ENCODE data around the gene CORT. TPM values are rescaled to one million over a fixed set of nuclear protein-coding genes. Genes with fewer than 3 reads are reported as not detected.

CORT gene, protein sequence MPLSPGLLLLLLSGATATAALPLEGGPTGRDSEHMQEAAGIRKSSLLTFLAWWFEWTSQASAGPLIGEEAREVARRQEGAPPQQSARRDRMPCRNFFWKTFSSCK
- 0.46 and 0.81 TPM in 2 replicates for polyA plus RNA-seq
- polyA minus RNA-seq = 0.97 and 1.5 TPM in 2 replicates

DNA sequence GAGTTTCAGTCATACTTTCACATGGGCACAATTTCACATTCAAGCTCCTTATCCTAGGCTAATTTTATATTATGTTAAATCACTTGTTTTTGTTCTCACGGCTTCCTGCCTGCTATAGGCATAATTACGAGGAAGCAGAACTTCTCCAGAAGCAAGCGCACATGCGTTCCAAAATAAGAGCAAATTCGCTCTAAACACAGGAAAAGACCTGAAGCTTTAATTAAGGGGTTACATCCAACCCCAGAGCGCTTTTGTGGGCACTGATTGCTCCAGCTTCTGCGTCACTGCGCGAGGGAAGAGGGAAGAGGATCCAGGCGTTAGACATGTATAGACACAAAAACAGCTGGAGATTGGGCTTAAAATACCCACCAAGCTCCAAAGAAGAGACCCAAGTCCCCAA is at the start of gene CORT:
TSS of gene CORT (plus strand) at position 281 of the 400 bp plus-strand sequence. CDS start 193 bp downstream, outside the sequence.
- Histone ChIP-seq H3K36me3 (ENCODE audit: insufficient read depth, low read length) (no peaks in the 10 kb centered on the region), H4K20me1 (ENCODE audit: insufficient read depth) (no peaks in the 10 kb centered on the region), H3K27ac (ENCODE audit: low read length) (no peak within 1 kb of the TSS), H3K4me2 (ENCODE audit: low read length) (no peak within 1 kb of the TSS), H3K9ac (ENCODE audit: low read length) (no peak within 1 kb of the TSS), H3K9me2 (ENCODE audit: insufficient read depth, low read length) (no peaks in the 10 kb centered on the region), H3K27me3 (ENCODE audit: insufficient read depth, low read depth, low read length) (no peaks in the 10 kb centered on the region), H3K9me3 (ENCODE audit: low read length) (no peaks in the 10 kb centered on the region), H3F3A (ENCODE audit: insufficient read depth, low read length, poor library complexity, severe bottlenecking) (no peaks in the 10 kb centered on the region), H2AFZ (ENCODE audit: low read depth, low read length) (no peak within 1 kb of the TSS), H3K4me3 (ENCODE audit: low read length) (no peak within 1 kb of the TSS), H3K79me2 (replicated peaks; ENCODE audit: insufficient read depth, low read length) (no peaks in the 10 kb centered on the region)
- TF ChIP-seq TAF1 (IDR thresholded peaks at IDR 0.05; ENCODE audit: low read depth) (no peak), EZH2 (IDR thresholded peaks at IDR 0.05; ENCODE audit: borderline replicate concordance, insufficient read depth, low read length, poor library complexity, severe bottlenecking) (no peak), MXI1 (conservative IDR thresholded peaks at IDR 0.05; ENCODE audit: poor library complexity, severe bottlenecking) (no peak), EP300 (conservative IDR thresholded peaks at IDR 0.05; ENCODE audit: poor library complexity, severe bottlenecking) (no peak)

DNA sequence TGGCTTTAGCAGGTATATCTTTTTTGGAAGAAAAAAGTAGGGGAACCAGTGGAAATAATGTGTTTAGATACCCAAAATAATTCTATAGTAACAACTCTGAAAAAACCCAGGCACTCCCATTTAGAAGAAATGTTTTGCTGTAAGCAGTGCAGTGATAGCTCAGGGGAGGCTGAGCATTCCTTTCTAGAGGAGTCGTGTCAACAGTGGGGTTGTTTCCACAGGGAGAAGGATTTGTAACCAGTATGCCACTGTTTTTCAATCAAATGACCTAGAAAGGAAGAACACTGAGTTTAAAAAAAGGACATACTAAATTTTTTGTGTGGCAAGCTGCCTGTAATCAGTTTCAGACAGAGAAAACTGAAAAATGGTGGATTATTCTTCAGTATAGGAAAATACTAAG is 48.5 kb upstream of the CORT start:
- Histone ChIP-seq H3K4me3 (ENCODE audit: low read length) (peak overlapping the region; percentile 99), H3K4me2 (ENCODE audit: low read length) (no peak overlapping the region), H4K20me1 (ENCODE audit: insufficient read depth) (no peaks in the 10 kb centered on the region), H3K27ac (ENCODE audit: low read length) (no peak overlapping the region), H3K9me3 (ENCODE audit: low read length) (no peaks in the 10 kb centered on the region), H3K36me3 (ENCODE audit: insufficient read depth, low read length) (no peaks in the 10 kb centered on the region), H3K9me2 (ENCODE audit: insufficient read depth, low read length) (no peaks in the 10 kb centered on the region), H3K79me2 (replicated peaks; ENCODE audit: insufficient read depth, low read length) (peaks cover 28% of the 10 kb centered on the region), H2AFZ (ENCODE audit: low read depth, low read length) (no peak overlapping the region), H3K9ac (ENCODE audit: low read length) (no peak overlapping the region), H3F3A (ENCODE audit: insufficient read depth, low read length, poor library complexity, severe bottlenecking) (no peaks in the 10 kb centered on the region), H3K27me3 (ENCODE audit: insufficient read depth, low read depth, low read length) (no peaks in the 10 kb centered on the region)
- TF ChIP-seq SMC3 (conservative IDR thresholded peaks at IDR 0.05; ENCODE audit: poor library complexity) (no peak), POLR2AphosphoS5 (IDR thresholded peaks at IDR 0.05) (no peak), TAF1 (IDR thresholded peaks at IDR 0.05; ENCODE audit: low read depth) (no peak), MXI1 (conservative IDR thresholded peaks at IDR 0.05; ENCODE audit: poor library complexity, severe bottlenecking) (no peak), EZH2 (IDR thresholded peaks at IDR 0.05; ENCODE audit: borderline replicate concordance, insufficient read depth, low read length, poor library complexity, severe bottlenecking) (no peak), EP300 (conservative IDR thresholded peaks at IDR 0.05; ENCODE audit: poor library complexity, severe bottlenecking) (no peak), RAD21 (conservative IDR thresholded peaks at IDR 0.05) (no peak)
- TF ChIP-seq, protein P1, sequence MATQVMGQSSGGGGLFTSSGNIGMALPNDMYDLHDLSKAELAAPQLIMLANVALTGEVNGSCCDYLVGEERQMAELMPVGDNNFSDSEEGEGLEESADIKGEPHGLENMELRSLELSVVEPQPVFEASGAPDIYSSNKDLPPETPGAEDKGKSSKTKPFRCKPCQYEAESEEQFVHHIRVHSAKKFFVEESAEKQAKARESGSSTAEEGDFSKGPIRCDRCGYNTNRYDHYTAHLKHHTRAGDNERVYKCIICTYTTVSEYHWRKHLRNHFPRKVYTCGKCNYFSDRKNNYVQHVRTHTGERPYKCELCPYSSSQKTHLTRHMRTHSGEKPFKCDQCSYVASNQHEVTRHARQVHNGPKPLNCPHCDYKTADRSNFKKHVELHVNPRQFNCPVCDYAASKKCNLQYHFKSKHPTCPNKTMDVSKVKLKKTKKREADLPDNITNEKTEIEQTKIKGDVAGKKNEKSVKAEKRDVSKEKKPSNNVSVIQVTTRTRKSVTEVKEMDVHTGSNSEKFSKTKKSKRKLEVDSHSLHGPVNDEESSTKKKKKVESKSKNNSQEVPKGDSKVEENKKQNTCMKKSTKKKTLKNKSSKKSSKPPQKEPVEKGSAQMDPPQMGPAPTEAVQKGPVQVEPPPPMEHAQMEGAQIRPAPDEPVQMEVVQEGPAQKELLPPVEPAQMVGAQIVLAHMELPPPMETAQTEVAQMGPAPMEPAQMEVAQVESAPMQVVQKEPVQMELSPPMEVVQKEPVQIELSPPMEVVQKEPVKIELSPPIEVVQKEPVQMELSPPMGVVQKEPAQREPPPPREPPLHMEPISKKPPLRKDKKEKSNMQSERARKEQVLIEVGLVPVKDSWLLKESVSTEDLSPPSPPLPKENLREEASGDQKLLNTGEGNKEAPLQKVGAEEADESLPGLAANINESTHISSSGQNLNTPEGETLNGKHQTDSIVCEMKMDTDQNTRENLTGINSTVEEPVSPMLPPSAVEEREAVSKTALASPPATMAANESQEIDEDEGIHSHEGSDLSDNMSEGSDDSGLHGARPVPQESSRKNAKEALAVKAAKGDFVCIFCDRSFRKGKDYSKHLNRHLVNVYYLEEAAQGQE (IDR thresholded peaks at IDR 0.05; ENCODE audit: borderline replicate concordance) = no peak
- TF ChIP-seq, protein P2, sequence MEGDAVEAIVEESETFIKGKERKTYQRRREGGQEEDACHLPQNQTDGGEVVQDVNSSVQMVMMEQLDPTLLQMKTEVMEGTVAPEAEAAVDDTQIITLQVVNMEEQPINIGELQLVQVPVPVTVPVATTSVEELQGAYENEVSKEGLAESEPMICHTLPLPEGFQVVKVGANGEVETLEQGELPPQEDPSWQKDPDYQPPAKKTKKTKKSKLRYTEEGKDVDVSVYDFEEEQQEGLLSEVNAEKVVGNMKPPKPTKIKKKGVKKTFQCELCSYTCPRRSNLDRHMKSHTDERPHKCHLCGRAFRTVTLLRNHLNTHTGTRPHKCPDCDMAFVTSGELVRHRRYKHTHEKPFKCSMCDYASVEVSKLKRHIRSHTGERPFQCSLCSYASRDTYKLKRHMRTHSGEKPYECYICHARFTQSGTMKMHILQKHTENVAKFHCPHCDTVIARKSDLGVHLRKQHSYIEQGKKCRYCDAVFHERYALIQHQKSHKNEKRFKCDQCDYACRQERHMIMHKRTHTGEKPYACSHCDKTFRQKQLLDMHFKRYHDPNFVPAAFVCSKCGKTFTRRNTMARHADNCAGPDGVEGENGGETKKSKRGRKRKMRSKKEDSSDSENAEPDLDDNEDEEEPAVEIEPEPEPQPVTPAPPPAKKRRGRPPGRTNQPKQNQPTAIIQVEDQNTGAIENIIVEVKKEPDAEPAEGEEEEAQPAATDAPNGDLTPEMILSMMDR (IDR thresholded peaks at IDR 0.05; ENCODE audit: poor library complexity, severe bottlenecking) = no peak

Data from neural cell (in vitro differentiated cells).